HepG2 (cell line): Measurements from ENCODE around the gene RABGAP1. TPM values are rescaled to one million over a fixed set of nuclear protein-coding genes. Genes with fewer than 3 reads are reported as not detected.

Experiments
- ATAC-seq: fragments of 200-7000 bp; cut with Tn5 transposase; 3 replicates; pipeline ENCODE4 v1.9.1; 2020; ENCODE audit warnings: mild to moderate bottlenecking, moderate library complexity
- BruUV-seq: library from RNA; stranded (reverse); fragments of 400-500 nt; replicated peaks from 2 replicates; lab custom pipeline; 2021; lab: Mats Ljungman, UMichigan
- CTCF ChIA-PET: fragments of 300-600 bp; formaldehyde crosslinking; extraction: SDS; loops from one replicate; lab custom pipeline; 2021; ENCODE audit warnings: low total read pairs, inconsistent platforms, low intra/inter-chr PET ratio; lab: Yijun Ruan, JAX
- POLR2A ChIA-PET: fragments of 350-600 bp; sonication (Branson Sonifier 250); formaldehyde crosslinking; loops from one replicate; lab custom pipeline; 2020; ENCODE audit warnings: antibody characterized with exemption, inconsistent platforms; lab: Yijun Ruan, JAX
- DNase-seq: peaks from one replicate; pipeline ENCODE4 v3.0.0-alpha.2; 2015; ENCODE audit warnings: low spot score
- FAIRE-seq: peaks from 3 replicates; lab custom pipeline; 2011; peaks lifted over from hg19 to GRCh38; lab: Jason Lieb, UNC
- H2AFZ ChIP-seq: one replicate; pipeline ENCODE4 v1.6.1; 2011; ENCODE audit warnings: low read length, inconsistent platforms
- H3K27ac ChIP-seq: fragments of 300-600 bp; 3 replicates; pipeline ENCODE4 v1.8.0; 2011; ENCODE audit warnings: mixed run types, mild to moderate bottlenecking, mixed read lengths, low read length, inconsistent platforms; ENCODE audit not compliant: insufficient read depth; ENCODE audit errors: extremely low read length
- H3K27me3 ChIP-seq, 2 experiments: fragments of 200-600 bp in 1 of 2; 2 replicates in 1 of 2; 3 replicates in 1 of 2; pipeline versions ENCODE4 v1.6.0 to v1.8.0; 2011; ENCODE audit warnings: low read length in 2 of 2, mild to moderate bottlenecking in 2 of 2, moderate library complexity in 2 of 2, inconsistent platforms in 1 of 2; ENCODE audit not compliant: insufficient read depth in 2 of 2, control insufficient read depth in 1 of 2
- H3K36me3 ChIP-seq, 2 experiments: fragments of 200-600 bp in 1 of 2; replicated peaks in 1 of 2; 2 replicates in 1 of 2; 3 replicates in 1 of 2; pipeline versions ENCODE4 v1.5.1 to v1.8.0; 2011; ENCODE audit warnings: low read length in 2 of 2, inconsistent platforms in 1 of 2; ENCODE audit not compliant: insufficient read depth in 2 of 2, control insufficient read depth in 1 of 2
- H3K4me1 ChIP-seq: 2 replicates; pipeline ENCODE4 v1.5.1; 2012; ENCODE audit warnings: low read length, inconsistent platforms; ENCODE audit not compliant: insufficient read depth
- H3K4me2 ChIP-seq: 2 replicates; pipeline ENCODE4 v1.6.0; 2011; ENCODE audit warnings: low read depth, low read length, inconsistent platforms
- H3K4me3 ChIP-seq, 3 experiments: fragments of 200-600 bp in 1 of 3; sonication (generic), shearing (Covaris generic) in 1 of 3; replicated peaks in 1 of 3; 2 replicates each; pipeline ENCODE4 v1.5.1; 2011 to 2016; ENCODE audit warnings: low read length in 3 of 3, inconsistent platforms in 2 of 3, low read depth in 2 of 3, mild to moderate bottlenecking in 2 of 3, control low read depth in 1 of 3, mixed read lengths in 1 of 3; ENCODE audit not compliant: insufficient read depth in 1 of 3
- H3K79me2 ChIP-seq: one replicate; pipeline ENCODE4 v1.6.1; 2011; ENCODE audit warnings: low read length, inconsistent platforms; ENCODE audit not compliant: insufficient read depth
- H3K9ac ChIP-seq: 2 replicates; pipeline ENCODE4 v1.6.0; 2011; ENCODE audit warnings: mild to moderate bottlenecking, low read depth, low read length, inconsistent platforms; ENCODE audit not compliant: insufficient read depth
- H3K9me3 ChIP-seq: 2 replicates; pipeline ENCODE4 v1.5.1; 2012; ENCODE audit warnings: mild to moderate bottlenecking, low read length
- H4K20me1 ChIP-seq: 2 replicates; pipeline ENCODE4 v1.6.0; 2011; ENCODE audit warnings: inconsistent platforms, mild to moderate bottlenecking, low read length, moderate library complexity; ENCODE audit not compliant: insufficient read depth
- CEBPB ChIP-seq: IDR thresholded peaks from 2 replicates; pipeline ENCODE4 v1.6.1; 2011; ENCODE audit warnings: low read depth, low read length, improper control_type of control experiment, borderline replicate concordance
- CREB3 ChIP-seq: sonication (generic); formaldehyde crosslinking; IDR thresholded peaks from 2 replicates; pipeline ENCODE4 v1.5.0; 2020; ENCODE audit warnings: missing genetic modification reagents
- MAFK ChIP-seq, 2 experiments: IDR thresholded peaks in 1 of 2; conservative IDR thresholded peaks in 1 of 2; 2 replicates each; pipeline ENCODE4 v1.6.1; 2011; ENCODE audit warnings: improper control_type of control experiment in 2 of 2, low read length in 2 of 2
- NPAS2 ChIP-seq: sonication (generic); formaldehyde crosslinking; IDR thresholded peaks from 2 replicates; pipeline ENCODE4 v1.8.0; 2022; ENCODE audit warnings: mild to moderate bottlenecking, missing genetic modification reagents, borderline replicate concordance
- SATB2 ChIP-seq: sonication (generic); formaldehyde crosslinking; IDR thresholded peaks from 2 replicates; pipeline ENCODE4 v1.5.0; 2020; ENCODE audit warnings: missing genetic modification reagents
- SIX1 ChIP-seq: sonication (generic); formaldehyde crosslinking; IDR thresholded peaks from 2 replicates; pipeline ENCODE4 v1.4.0; 2020; ENCODE audit warnings: missing genetic modification reagents, borderline replicate concordance
- SKIL ChIP-seq: sonication (generic); formaldehyde crosslinking; IDR thresholded peaks from 2 replicates; pipeline ENCODE4 v1.8.0; 2022; ENCODE audit warnings: missing genetic modification reagents, mild to moderate bottlenecking, moderate library complexity, borderline replicate concordance
- SMC3 ChIP-seq: IDR thresholded peaks from 2 replicates; pipeline ENCODE4 v1.6.1; 2011; ENCODE audit warnings: low read length, improper control_type of control experiment
- SMYD3 ChIP-seq: sonication (generic); formaldehyde crosslinking; IDR thresholded peaks from 2 replicates; pipeline ENCODE4 v1.8.1; 2023; ENCODE audit warnings: mild to moderate bottlenecking, missing genetic modification reagents
- ZNF230 ChIP-seq: sonication (generic); formaldehyde crosslinking; IDR thresholded peaks from 2 replicates; pipeline ENCODE4 v1.4.0; 2020; ENCODE audit warnings: mild to moderate bottlenecking, missing genetic modification reagents
- ZNF335 ChIP-seq: sonication (generic); formaldehyde crosslinking; IDR thresholded peaks from 2 replicates; pipeline ENCODE4 v1.4.0; 2020; ENCODE audit warnings: missing genetic modification reagents
- ZNF350 ChIP-seq: sonication (generic); formaldehyde crosslinking; IDR thresholded peaks from 2 replicates; pipeline ENCODE4 v1.4.0; 2020; ENCODE audit warnings: mild to moderate bottlenecking, low read depth, missing genetic modification reagents, borderline replicate concordance
- ZNF740 ChIP-seq: sonication (generic); formaldehyde crosslinking; IDR thresholded peaks from 2 replicates; pipeline ENCODE4 v1.4.0; 2020; ENCODE audit warnings: missing genetic modification reagents
- ZNF773 ChIP-seq: sonication (generic); formaldehyde crosslinking; IDR thresholded peaks from 2 replicates; pipeline ENCODE4 v1.4.0; 2020; ENCODE audit warnings: missing genetic modification reagents, borderline replicate concordance
- WGBS: methylation state at CpG from one replicate; pipeline ENCODE4 v1.1.6; 2017; ENCODE audit warnings: low lambda C conversion rate; 5-methylcytosine and 5-hydroxymethylcytosine counted together
- in situ Hi-C: cut with HindIII; loops from 2 replicates; pipeline ENCODE4 v1.10.0; 2017; ENCODE audit warnings: low pct_unique_long_range_greater_than_20kb; ENCODE audit not compliant: extremely low pct_ligation_motif_present
- intact Hi-C: fragments of 100-400 bp; cut with micrococcal nuclease; formaldehyde crosslinking; loops from one replicate; pipeline ENCODE4 v1.10.0; 2022; ENCODE audit not compliant: unreplicated experiment
- polyA plus RNA-seq, 8 experiments: library from polyadenylated mRNA; depleted of rRNA in 3 of 8; stranded (reverse) in 7 of 8; unstranded in 1 of 8; fragments of >200 nt; fragmentation: Illumina TruSeq in 4 of 8; extraction: Trizol in 4 of 8; gene quantifications; 2 replicates each; pipeline versions ENCODE4 v1.2.1 to v1.2.3, GENCODE V29; 2011 to 2016; ENCODE audit warnings: low read depth in 4 of 8, missing spikeins in 1 of 8, mixed read lengths in 1 of 8; ENCODE audit not compliant: insufficient read depth in 1 of 8
- total RNA-seq, 5 experiments: library from RNA; depleted of rRNA; stranded (reverse); fragments of >200 nt; fragmentation: Illumina TruSeq; extraction: Trizol; gene quantifications; 2 replicates each; pipeline ENCODE4 v1.2.3, GENCODE V29; 2016; ENCODE audit warnings: low read depth in 1 of 5

RABGAP1 gene
- total and polyA plus RNA-seq, 2 of the 13 experiments (the other 11 are each of a cell fraction or from before 2014, with no cell fraction given), result 19.1 to 19.3 TPM

- Histone ChIP-seq H3K79me2 (no peaks in the 10 kb centered on the region), H4K20me1 (no peaks in the 10 kb centered on the region), H3K9me3 (no peaks in the 10 kb centered on the region)
- POLR2A ChIA-PET, result interaction anchor here (0.7 kb wide), 1 partner anchor 49 kb away, joined by 3 read pairs; no protein-coding TSS in a partner anchor
- TF ChIP-seq CEBPB (peak; percentile 32; the same call in 1 of the 2 replicates), SIX1 (CRISPR knock-in tag) (no peak), MAFK (conservative IDR thresholded peaks at IDR 0.05 in 1 of 2, IDR thresholded peaks at IDR 0.05 in 1 of 2; ENCODE audit: low read length in 2 of 2) (no peak)
- TF ChIP-seq, all 625 proteins: peak for 1
- no peak overlapping the region for H2AFZ ChIP-seq
- no peak for FAIRE-seq
- intact Hi-C loops, result loop anchor here (5.0 kb wide), 1 partner anchor 77 kb away; the partner anchor contains the start of gene ZBTB6
- no peak overlapping the region for H3K27ac ChIP-seq
- CTCF ChIA-PET, result no interaction called here
- no peak overlapping the region for H3K4me2 ChIP-seq
- in situ Hi-C loops, result no loop called here
- WGBS, result 96% methylated on average over 8 of the region's 8 CpGs
- no peak for DNase-seq
- no peak overlapping the region for H3K4me3 ChIP-seq
- H3K27me3 ChIP-seq, result no peaks in the 10 kb centered on the region
- no TSS peak for BruUV-seq
- H3K36me3 ChIP-seq, result peaks cover 10 to 49% of the 10 kb centered on the region in 2 experiments
- no peaks in the 10 kb centered on the region for H3K4me1 ChIP-seq
- no peak for ATAC-seq
- H3K9ac ChIP-seq, result no peak overlapping the region
These were observed 48.3 kb downstream of the RABGAP1 start for GRCh38 chr9:122988920-122989621.

- intact Hi-C loops, result loop anchor here (5.0 to 10.0 kb wide), 2 partner anchors 47 to 89 kb away; partner anchors contain the start of gene RABGAP1
- no peak overlapping the region for H3K9ac ChIP-seq
- no peaks in the 10 kb centered on the region for H3K4me1 ChIP-seq
- in situ Hi-C loops, result no loop called here
- DNase-seq (peak; percentile 25), FAIRE-seq (no peak), ATAC-seq (peak; percentile 43; the same call in 1 of the 3 replicates)
- H3K9me3 ChIP-seq, result no peaks in the 10 kb centered on the region
- H4K20me1 ChIP-seq, result no peaks in the 10 kb centered on the region
- no peak overlapping the region for H3K4me2 ChIP-seq
- CTCF ChIA-PET, result interaction anchor here (1.0 to 1.4 kb wide), 2 partner anchors 88 to 156 kb away, joined by 3 read pairs; no protein-coding TSS in a partner anchor
- no peak overlapping the region for H3K27ac ChIP-seq
- H3K36me3 ChIP-seq, result peaks cover 9 to 39% of the 10 kb centered on the region in 2 experiments
- BruUV-seq, result no TSS peak
- no peaks in the 10 kb centered on the region for H3K79me2 ChIP-seq
- WGBS, result 88% methylated on average over 4 of the region's 4 CpGs
- no peak overlapping the region for H2AFZ ChIP-seq
- no peak overlapping the region for H3K4me3 ChIP-seq
- H3K27me3 ChIP-seq, result no peaks in the 10 kb centered on the region
- POLR2A ChIA-PET, result interaction anchor here (1.0 to 1.4 kb wide), 3 partner anchors 51 to 79 kb away, joined by 3 to 6 read pairs (median 3); partner anchors contain the start of genes RABGAP1 and ZBTB26
- peak; percentile 70 for TF ChIP-seq SMC3
- no peak for TF ChIP-seq ZNF740 (CRISPR knock-in tag)
- TF ChIP-seq CREB3 (CRISPR knock-in tag), result no peak
- TF ChIP-seq ZNF335, result no peak
- no peak for TF ChIP-seq SATB2
- TF ChIP-seq ZNF773 (CRISPR knock-in tag), result no peak
- no peak for TF ChIP-seq SKIL (CRISPR knock-in tag)
- TF ChIP-seq SMYD3 (CRISPR knock-in tag), result no peak
- no peak for TF ChIP-seq ZNF350 (CRISPR knock-in tag)
- TF ChIP-seq ZNF230 (CRISPR knock-in tag), result no peak
- no peak for TF ChIP-seq NPAS2 (CRISPR knock-in tag)
These were observed 50.6 kb downstream of the RABGAP1 start for GRCh38 chr9:122991370-122991830.
